Inferior parietal cortex (tissue), 1 donor: ENCODE measurements around the gene SCUBE1.

ENCODE experiments used
- DNase-seq: peaks from one replicate; pipeline ENCODE4 v3.0.0-alpha.2; 2016; ENCODE audit errors: extremely low spot score

SCUBE1 gene

DNA sequence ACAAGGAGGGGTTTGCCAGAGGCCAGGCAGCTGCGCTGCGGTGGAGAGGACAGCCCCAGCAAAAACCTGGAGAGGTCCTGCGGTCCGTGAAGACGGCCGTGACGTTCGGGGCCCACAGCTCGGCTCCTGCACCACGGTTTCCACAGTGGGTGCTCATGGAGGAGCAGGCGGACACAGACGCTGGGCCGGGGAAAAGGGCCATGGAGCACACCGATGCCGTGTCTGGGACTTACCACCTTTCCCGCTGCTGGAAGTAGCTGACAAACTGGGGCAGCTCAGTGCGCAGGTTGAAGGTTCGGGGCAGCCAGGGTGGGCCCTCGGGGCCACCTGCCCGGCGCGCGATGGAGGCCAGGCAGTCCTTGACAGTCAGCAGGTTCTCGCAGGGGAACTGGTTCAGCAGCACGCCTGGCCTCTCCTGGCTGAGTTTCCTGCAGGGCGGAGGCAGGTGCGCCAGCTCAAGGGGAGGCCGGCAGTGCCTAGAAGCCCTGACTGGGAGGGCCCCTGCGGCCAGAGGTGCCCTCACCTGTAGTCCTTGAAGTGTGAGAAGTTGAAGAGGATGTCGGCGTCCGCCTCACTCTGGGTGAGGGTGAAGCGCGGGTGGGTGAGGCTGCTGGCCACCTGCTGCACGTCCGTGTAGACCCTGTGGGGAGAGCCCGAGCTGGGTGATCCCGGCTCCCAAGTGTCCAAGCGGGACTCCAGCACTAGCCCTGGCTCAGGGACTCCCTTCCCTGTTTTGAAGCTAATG is 169.0 kb downstream of the SCUBE1 start:
- no peak for DNase-seq

- DNase-seq, result no peak
Measured at GRCh38 chr22:43173566-43173965, 169.6 kb downstream of the SCUBE1 start.

DNA sequence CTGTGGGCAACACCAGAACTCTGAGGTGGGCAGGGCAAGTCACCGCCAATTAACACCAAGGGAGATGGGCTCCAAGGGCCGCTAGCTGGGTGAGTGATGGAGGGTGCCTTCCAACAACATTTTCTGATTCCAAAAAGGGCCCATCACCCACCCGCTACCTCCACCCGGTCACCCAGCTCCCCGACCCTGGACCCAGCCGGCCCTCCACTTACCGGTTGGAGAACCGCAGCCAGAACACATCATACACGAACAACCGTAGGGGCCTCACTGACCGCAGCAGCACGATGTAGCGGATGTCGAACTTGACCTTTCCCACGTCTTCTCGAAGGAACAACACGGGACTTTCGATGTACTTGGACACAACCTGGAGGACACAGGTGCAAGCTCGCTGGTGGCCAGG is 171.0 kb downstream of the SCUBE1 start:
- DNase-seq, result no peak

- DNase-seq, result no peak
Measured at GRCh38 chr22:43171607-43172006, 171.6 kb downstream of the SCUBE1 start.

GRCh38 chr22:43171019-43171491 is 172.1 kb downstream of the SCUBE1 start:
- no peak for DNase-seq

DNA sequence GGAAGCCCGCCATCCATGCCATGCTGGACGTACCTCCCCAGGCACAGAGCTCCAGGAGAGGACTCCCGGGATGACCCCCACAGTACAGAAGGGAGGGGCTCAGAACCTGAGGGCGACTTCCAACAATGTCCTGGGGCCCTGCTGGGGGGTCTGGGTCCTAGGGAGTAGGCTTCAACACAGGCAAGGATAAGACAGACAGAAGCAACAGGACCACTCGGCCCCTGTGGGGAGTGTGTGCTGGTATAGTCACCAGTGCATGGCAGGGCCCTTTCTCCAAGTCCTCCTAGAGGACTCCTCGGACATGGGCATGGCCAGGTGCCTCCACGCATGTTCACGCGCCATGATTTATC is 173.1 kb downstream of the SCUBE1 start:
- no peak for DNase-seq

DNA sequence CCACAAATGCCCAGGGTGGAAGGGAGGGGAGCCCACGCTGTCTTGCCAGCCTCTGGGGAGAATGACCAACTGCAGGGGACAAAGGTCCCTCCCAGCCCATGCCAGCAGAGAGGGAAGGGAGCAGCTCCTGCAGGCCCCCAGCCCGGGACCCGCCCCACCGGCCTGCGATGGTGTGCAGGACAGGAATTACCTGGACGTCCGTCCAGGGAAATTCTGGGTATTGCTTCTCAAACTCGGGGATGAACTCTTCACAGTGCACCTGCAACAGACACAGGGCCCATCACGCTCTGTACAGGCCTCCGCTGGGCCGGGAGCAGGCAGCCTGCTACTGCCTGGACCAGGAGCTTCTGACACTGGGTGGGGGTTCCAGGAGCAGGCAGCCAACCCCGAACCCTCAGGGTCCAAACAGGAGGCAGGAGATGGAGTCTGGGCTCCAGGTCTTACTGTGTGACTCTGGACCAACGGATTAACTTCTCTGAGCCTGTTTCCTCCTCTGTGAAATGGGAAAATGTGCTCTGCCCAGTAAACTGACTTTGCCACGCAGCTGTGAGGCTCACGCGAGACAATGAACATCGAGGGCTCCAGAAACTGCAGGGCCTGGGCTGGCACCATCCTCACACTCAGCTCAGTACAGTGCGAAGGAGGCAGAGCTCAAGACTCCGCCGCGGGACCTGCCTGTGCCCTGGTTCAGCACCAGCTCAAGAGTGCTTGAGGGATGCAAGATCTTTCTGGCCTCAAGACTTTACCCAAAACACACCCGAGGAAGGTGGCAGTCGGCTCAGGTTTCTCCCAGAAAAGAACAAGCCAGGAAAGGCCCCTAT is 173.7 kb downstream of the SCUBE1 start:
- no peak for DNase-seq

- no peak for DNase-seq
Measured at GRCh38 chr22:43168471-43169309, 174.5 kb downstream of the SCUBE1 start.

GRCh38 chr22:43167001-43167589 is 176.1 kb downstream of the SCUBE1 start:
- DNase-seq, result no peak

DNA sequence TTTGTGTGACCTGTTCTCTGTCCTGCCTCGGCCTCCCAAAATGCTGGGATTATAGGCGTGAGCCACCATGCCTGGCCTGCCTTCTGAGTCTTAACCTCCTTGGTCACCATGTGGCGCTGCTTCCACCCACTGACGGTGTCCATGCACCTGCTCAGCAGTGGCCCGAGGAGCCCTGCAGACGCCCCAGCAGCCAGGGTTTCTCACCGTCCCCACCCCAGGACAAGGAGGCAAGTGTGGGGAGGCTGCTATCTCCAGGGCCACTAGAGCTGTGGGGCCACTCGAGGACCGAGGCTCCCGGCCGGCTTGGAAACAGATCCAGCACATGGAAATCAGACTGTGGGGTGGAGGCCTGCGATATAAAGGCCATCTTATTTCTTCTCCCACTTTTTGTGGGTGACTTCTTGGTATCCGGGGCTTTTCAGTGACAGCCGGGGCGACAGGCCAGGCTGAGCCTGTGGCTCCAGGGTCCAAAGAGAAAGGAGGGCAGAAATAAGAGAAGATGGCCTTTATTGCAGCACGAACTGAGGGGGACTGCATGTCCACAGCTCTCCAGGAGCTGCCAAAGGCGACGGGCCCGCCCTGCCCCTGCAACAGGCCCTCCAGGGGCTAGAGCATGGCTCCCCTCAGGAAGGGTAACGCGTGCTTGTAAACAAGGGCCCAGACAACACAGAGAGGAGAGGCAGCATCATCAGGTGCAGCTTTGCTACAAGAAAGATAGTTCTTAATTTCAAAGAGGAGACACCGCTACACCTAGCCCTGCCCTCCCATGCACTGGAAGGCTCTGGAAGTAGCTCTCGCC is 176.8 kb downstream of the SCUBE1 start:
- DNase-seq, result no peak

GRCh38 chr22:43164636-43165035 is 178.5 kb downstream of the SCUBE1 start:
- DNase-seq, result no peak

- no peak for DNase-seq
Measured at GRCh38 chr22:43163241-43163795, 179.9 kb downstream of the SCUBE1 start.

GRCh38 chr22:43162412-43163150 is 180.6 kb downstream of the SCUBE1 start:
- no peak for DNase-seq

GRCh38 chr22:43160497-43161126 is 182.6 kb downstream of the SCUBE1 start:
- DNase-seq, result no peak

DNA sequence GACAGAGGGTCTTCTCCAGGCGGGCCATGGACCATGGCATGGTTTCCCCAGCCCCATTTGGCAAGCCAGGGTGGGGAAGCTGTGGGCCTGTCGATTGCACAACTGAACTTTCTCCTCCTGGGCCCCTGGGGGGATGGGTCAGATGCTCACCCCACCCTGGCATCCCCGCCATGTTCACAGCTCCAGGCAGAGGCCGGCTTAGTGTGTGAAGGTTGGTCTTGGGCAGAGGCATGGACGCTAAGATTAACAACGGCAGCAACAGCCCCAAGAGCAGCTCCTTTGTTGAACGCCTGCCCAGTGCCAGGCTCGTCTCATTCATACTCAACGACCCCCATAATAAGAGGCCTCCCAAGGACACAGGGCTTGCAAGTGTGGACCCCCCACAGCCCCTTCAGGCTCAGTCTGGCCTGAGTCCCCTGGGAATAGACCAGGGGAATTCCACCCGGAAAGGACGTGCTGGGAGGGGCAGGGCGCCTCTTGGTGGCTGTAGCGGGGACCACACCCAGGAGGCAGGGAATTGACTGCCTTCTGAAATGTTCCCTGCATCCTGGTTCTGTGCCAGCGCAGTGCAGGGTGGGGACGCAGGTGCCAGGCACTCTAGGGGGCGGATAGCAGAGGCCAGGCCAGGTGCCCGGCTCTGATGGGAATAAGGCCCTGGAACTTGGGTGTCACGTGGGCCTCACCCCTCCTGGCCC is 183.5 kb downstream of the SCUBE1 start:
- no peak for DNase-seq

DNA sequence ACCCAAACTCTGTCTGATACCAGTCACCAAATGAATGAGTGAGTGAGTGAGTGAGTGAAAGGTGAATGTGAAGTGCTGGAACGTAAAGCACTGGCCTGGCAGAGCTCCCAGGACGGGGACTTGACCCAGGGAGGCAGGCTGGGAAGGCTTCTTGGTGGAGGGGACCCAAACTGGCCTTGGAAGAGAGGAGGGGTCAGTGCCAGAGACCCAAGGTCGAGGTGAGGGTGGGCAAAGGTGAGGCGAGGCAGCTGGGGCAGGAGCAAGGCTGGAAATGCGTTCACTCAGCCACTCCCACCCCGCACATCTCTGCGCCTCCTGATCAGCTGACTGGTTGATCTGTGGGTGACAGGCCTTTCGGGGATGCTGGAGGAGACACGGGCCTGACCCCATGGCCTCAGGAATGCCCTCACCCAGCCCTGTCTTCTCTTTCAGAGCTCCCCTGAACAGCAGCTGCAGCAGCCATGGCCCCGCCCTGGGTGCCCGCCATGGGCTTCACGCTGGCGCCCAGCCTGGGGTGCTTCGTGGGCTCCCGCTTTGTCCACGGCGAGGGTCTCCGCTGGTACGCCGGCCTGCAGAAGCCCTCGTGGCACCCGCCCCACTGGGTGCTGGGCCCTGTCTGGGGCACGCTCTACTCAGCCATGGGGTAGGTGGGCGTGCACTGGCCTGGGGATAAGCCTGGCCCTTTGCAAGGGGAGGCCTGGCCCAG is 184.2 kb downstream of the SCUBE1 start:
- no peak for DNase-seq

DNA sequence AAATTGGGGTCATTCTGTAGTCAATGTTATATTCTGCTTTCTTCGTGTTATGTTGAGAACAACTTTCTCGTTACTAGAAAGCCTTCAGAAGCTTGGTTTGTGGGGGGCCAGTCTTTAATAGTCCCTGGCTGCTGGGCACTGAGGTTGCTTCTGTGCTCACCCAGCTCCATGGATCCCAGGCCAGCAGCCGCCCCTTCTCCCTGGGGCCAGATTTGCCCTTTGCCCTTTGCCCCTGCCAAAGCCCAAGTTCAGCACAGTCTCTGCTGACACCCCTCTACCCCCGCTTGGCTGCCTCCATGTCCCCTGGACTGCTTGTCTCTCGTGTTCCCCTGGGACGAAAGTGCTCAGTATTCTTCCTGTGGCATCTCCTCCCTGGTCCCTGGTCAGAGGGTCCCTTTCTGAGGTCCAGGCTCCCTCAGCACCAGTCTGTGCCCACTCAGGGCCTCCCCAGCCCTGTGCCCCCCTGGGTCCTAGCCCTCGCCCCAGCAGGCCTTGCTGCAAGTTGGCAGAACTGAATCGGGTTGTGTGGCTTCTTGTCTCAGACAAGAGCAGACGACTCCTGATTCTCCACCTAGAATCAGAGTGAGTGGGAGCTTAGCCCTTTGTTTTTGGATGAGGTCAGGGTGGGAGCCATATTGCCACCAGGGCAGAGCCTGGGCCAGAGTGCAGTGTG is 185.2 kb downstream of the SCUBE1 start:
- no peak for DNase-seq

DNA sequence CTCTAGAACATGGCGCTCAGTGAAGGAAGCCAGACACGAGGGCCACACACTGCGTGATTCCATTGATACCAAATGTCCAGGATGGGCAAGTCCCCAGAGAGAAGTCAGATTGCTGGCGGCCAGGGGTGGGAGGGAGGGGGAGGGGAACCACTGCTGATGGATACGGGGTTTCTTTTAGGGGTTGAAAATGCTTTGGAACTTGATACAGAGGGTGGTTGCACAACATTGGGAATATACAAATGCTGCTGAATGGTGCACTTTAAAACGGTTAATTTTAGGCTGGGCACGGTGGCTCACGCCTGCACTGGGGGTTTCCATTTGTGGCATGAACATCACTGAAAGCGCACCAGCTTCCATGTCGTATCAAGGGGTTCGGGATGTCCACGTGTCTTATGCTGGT is 186.8 kb downstream of the SCUBE1 start:
- no peak for DNase-seq
